C4-2B (cell line): ENCODE results near the gene BCORL1.

Experiments
- ZFX ChIP-seq: fragments of 450-650 bp; IDR thresholded peaks from 2 replicates; pipeline ENCODE4 v1.6.1; 2017
- TF ChIP-seq, protein P1 (sequence below): fragments of 450-650 bp; conservative IDR thresholded peaks from 2 replicates; pipeline ENCODE4 v1.5.1; 2017; ENCODE audit warnings: mild to moderate bottlenecking

DNA sequence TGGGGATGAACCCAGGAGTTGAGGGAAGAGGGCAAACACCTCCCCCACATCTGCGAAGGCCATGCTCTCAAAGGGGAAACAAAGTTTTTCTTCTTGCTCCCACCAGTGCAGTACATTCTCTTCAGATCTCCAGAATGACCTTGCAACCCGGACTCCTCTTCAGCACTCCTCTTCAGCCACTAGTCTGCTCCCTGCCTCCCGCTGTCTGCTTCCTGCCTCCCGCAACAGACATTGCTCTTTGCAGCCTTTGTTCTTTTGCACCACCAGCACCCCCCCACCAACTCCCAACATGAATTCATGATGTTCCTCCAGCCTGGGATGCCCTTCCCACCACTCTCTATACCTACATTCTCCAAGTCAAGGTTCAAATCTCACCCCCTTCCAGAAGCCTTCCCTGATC is 44.4 kb upstream of the BCORL1 start:
- TF ChIP-seq, protein P1, sequence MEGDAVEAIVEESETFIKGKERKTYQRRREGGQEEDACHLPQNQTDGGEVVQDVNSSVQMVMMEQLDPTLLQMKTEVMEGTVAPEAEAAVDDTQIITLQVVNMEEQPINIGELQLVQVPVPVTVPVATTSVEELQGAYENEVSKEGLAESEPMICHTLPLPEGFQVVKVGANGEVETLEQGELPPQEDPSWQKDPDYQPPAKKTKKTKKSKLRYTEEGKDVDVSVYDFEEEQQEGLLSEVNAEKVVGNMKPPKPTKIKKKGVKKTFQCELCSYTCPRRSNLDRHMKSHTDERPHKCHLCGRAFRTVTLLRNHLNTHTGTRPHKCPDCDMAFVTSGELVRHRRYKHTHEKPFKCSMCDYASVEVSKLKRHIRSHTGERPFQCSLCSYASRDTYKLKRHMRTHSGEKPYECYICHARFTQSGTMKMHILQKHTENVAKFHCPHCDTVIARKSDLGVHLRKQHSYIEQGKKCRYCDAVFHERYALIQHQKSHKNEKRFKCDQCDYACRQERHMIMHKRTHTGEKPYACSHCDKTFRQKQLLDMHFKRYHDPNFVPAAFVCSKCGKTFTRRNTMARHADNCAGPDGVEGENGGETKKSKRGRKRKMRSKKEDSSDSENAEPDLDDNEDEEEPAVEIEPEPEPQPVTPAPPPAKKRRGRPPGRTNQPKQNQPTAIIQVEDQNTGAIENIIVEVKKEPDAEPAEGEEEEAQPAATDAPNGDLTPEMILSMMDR: no peak
- no peak for TF ChIP-seq ZFX
